Measurements from ENCODE around the gene RACGAP1.

Gene RACGAP1

GRCh38 chr12:49943625-49943960 lies 81.7 kb downstream of the RACGAP1 start:
- TF ChIP-seq EZH2 (IDR thresholded peaks at IDR 0.05; ENCODE audit: borderline replicate concordance, low read length) = no peak
- no peak for TF ChIP-seq CTCF (IDR thresholded peaks at IDR 0.05; ENCODE audit: low read length)
- Histone ChIP-seq H3K4me2 (ENCODE audit: low read length) (no peak overlapping the region), H3K27me3 (ENCODE audit: insufficient read depth, low read length) (no peaks in the 10 kb centered on the region; the same call in 1 of the 2 replicates), H4K20me1 (ENCODE audit: insufficient read depth, low read length) (no peaks in the 10 kb centered on the region), H3K9me3 (ENCODE audit: low read length) (no peaks in the 10 kb centered on the region), H3K36me3 (ENCODE audit: insufficient read depth, low read length) (no peaks in the 10 kb centered on the region), H3K9ac (ENCODE audit: low read length) (no peak overlapping the region), H3K4me1 (ENCODE audit: insufficient read depth, low read length, severe bottlenecking) (peaks cover 20% of the 10 kb centered on the region), H3F3A (ENCODE audit: insufficient read depth, low read length) (no peaks in the 10 kb centered on the region), H3K79me2 (ENCODE audit: insufficient read depth, low read length) (no peaks in the 10 kb centered on the region), H3K27ac (ENCODE audit: low read depth, low read length, poor library complexity, severe bottlenecking) (no peak overlapping the region), H2AFZ (ENCODE audit: low read length) (no peak overlapping the region), H3K9me2 (ENCODE audit: low read depth, low read length) (no peaks in the 10 kb centered on the region), H3K4me3 (ENCODE audit: low read depth, low read length, poor library complexity, severe bottlenecking) (no peak overlapping the region)

GRCh38 chr12:49942921-49943624 lies 82.2 kb downstream of the RACGAP1 start:
- Histone ChIP-seq H3K27ac (ENCODE audit: low read depth, low read length, poor library complexity, severe bottlenecking) (no peak overlapping the region), H3K4me3 (ENCODE audit: low read depth, low read length, poor library complexity, severe bottlenecking) (no peak overlapping the region)

GRCh38 chr12:49942512-49942893 lies 82.8 kb downstream of the RACGAP1 start:
- H3K4me2 ChIP-seq (ENCODE audit: low read length) = no peak overlapping the region; the same call in 1 of the 2 replicates

More at GRCh38 chr12:49942921-49943624, 82.2 kb downstream of the RACGAP1 start:
- no peak overlapping the region for H3K9ac ChIP-seq (ENCODE audit: low read length)
- no peaks in the 10 kb centered on the region for H3K9me3 ChIP-seq (ENCODE audit: low read length)
- no peaks in the 10 kb centered on the region for H3K9me2 ChIP-seq (ENCODE audit: low read depth, low read length)
- H3K4me1 ChIP-seq (ENCODE audit: insufficient read depth, low read length, severe bottlenecking) = peaks cover 20% of the 10 kb centered on the region
- H3K4me2 ChIP-seq (ENCODE audit: low read length) = no peak overlapping the region
- no peaks in the 10 kb centered on the region for H3K36me3 ChIP-seq (ENCODE audit: insufficient read depth, low read length)
- H2AFZ ChIP-seq (ENCODE audit: low read length) = no peak overlapping the region
- no peaks in the 10 kb centered on the region for H3F3A ChIP-seq (ENCODE audit: insufficient read depth, low read length)
- no peaks in the 10 kb centered on the region for H3K79me2 ChIP-seq (ENCODE audit: insufficient read depth, low read length)
- H3K27me3 ChIP-seq (ENCODE audit: insufficient read depth, low read length) = no peaks in the 10 kb centered on the region; the same call in 1 of the 2 replicates
- TF ChIP-seq CTCF (IDR thresholded peaks at IDR 0.05; ENCODE audit: low read length) = no peak
- TF ChIP-seq EZH2 (IDR thresholded peaks at IDR 0.05; ENCODE audit: borderline replicate concordance, low read length) = no peak
- no peaks in the 10 kb centered on the region for H4K20me1 ChIP-seq (ENCODE audit: insufficient read depth, low read length)

More at GRCh38 chr12:49942512-49942893, 82.8 kb downstream of the RACGAP1 start:
- Histone ChIP-seq H4K20me1 (ENCODE audit: insufficient read depth, low read length) (no peaks in the 10 kb centered on the region), H2AFZ (ENCODE audit: low read length) (no peak overlapping the region), H3K9ac (ENCODE audit: low read length) (no peak overlapping the region), H3F3A (ENCODE audit: insufficient read depth, low read length) (no peaks in the 10 kb centered on the region), H3K9me3 (ENCODE audit: low read length) (no peaks in the 10 kb centered on the region), H3K4me1 (ENCODE audit: insufficient read depth, low read length, severe bottlenecking) (peaks cover 20% of the 10 kb centered on the region), H3K4me3 (ENCODE audit: low read depth, low read length, poor library complexity, severe bottlenecking) (no peak overlapping the region), H3K9me2 (ENCODE audit: low read depth, low read length) (no peaks in the 10 kb centered on the region), H3K36me3 (ENCODE audit: insufficient read depth, low read length) (no peaks in the 10 kb centered on the region), H3K79me2 (ENCODE audit: insufficient read depth, low read length) (no peaks in the 10 kb centered on the region), H3K27me3 (ENCODE audit: insufficient read depth, low read length) (no peaks in the 10 kb centered on the region; the same call in 1 of the 2 replicates), H3K27ac (ENCODE audit: low read depth, low read length, poor library complexity, severe bottlenecking) (no peak overlapping the region)
- TF ChIP-seq CTCF (IDR thresholded peaks at IDR 0.05; ENCODE audit: low read length) = no peak
- TF ChIP-seq EZH2 (IDR thresholded peaks at IDR 0.05; ENCODE audit: borderline replicate concordance, low read length) = no peak
